Ishikawa (cell line): ENCODE measurements around the gene NCEH1.
A peak's percentile ranks its signal among the peaks of the same experiment; 100 is the strongest.

ENCODE experiments used
- CEBPB ChIP-seq: IDR thresholded peaks from 2 replicates; pipeline ENCODE4 v1.6.1; 2012
- CREB1 ChIP-seq: IDR thresholded peaks from 2 replicates; pipeline ENCODE4 v1.6.1; 2012; ENCODE audit warnings: low read depth
- EP300 ChIP-seq: IDR thresholded peaks from 2 replicates; pipeline ENCODE4 v1.6.1; 2012; ENCODE audit warnings: borderline replicate concordance
- FOXM1 ChIP-seq: IDR thresholded peaks from 2 replicates; pipeline ENCODE4 v1.6.1; 2012; ENCODE audit warnings: low read depth, borderline replicate concordance
- NFIC ChIP-seq: IDR thresholded peaks from 2 replicates; pipeline ENCODE4 v1.6.1; 2012
- RAD21 ChIP-seq: IDR thresholded peaks from 2 replicates; pipeline ENCODE4 v1.6.1; 2012; ENCODE audit warnings: low read depth
- TAF1 ChIP-seq: IDR thresholded peaks from 2 replicates; pipeline ENCODE4 v1.6.1; 2012; ENCODE audit warnings: low read depth, mild to moderate bottlenecking
- TCF12 ChIP-seq: IDR thresholded peaks from 2 replicates; pipeline ENCODE4 v1.6.1; 2012; ENCODE audit warnings: low read depth
- YY1 ChIP-seq: IDR thresholded peaks from 2 replicates; pipeline ENCODE4 v1.6.1; 2012; ENCODE audit warnings: low read depth
- ZBTB7A ChIP-seq: IDR thresholded peaks from 2 replicates; pipeline ENCODE4 v1.6.1; 2012; ENCODE audit warnings: low read depth
- TF ChIP-seq, protein P1 (sequence below): IDR thresholded peaks from 2 replicates; pipeline ENCODE4 v1.6.1; 2012
- TF ChIP-seq, protein P2 (sequence below): IDR thresholded peaks from 2 replicates; pipeline ENCODE4 v1.6.1; 2012; ENCODE audit warnings: low read depth, mild to moderate bottlenecking
- TF ChIP-seq, protein P3 (sequence below): IDR thresholded peaks from 2 replicates; pipeline ENCODE4 v1.6.1; 2012

DNA sequence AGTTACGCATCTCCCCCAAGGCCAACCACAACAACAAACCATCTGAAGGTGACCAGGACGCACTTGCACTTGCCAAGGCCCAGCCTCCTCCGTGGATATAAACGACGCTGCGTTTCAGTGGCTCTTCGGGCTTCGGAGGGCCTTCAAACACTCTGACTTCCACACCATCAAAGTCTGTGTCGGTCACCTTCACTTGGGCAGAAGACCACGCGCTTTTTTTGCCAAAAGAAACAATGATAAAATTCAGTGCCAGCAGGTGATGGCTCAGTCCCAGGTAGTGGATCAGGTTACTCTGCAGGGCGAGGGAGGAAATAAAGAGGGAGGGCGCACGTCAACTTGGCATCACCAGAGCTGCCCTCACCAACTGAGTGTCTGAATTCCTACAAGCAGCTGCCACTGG is 63.0 kb downstream of the NCEH1 start:
- TF ChIP-seq CEBPB: no peak
- no peak for TF ChIP-seq TAF1
- peak; percentile 95 for TF ChIP-seq TCF12
- TF ChIP-seq CREB1: no peak
- TF ChIP-seq YY1: no peak
- TF ChIP-seq EP300: peak; percentile 97
- TF ChIP-seq, protein P1, sequence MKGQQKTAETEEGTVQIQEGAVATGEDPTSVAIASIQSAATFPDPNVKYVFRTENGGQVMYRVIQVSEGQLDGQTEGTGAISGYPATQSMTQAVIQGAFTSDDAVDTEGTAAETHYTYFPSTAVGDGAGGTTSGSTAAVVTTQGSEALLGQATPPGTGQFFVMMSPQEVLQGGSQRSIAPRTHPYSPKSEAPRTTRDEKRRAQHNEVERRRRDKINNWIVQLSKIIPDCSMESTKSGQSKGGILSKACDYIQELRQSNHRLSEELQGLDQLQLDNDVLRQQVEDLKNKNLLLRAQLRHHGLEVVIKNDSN: no peak
- TF ChIP-seq, protein P2, sequence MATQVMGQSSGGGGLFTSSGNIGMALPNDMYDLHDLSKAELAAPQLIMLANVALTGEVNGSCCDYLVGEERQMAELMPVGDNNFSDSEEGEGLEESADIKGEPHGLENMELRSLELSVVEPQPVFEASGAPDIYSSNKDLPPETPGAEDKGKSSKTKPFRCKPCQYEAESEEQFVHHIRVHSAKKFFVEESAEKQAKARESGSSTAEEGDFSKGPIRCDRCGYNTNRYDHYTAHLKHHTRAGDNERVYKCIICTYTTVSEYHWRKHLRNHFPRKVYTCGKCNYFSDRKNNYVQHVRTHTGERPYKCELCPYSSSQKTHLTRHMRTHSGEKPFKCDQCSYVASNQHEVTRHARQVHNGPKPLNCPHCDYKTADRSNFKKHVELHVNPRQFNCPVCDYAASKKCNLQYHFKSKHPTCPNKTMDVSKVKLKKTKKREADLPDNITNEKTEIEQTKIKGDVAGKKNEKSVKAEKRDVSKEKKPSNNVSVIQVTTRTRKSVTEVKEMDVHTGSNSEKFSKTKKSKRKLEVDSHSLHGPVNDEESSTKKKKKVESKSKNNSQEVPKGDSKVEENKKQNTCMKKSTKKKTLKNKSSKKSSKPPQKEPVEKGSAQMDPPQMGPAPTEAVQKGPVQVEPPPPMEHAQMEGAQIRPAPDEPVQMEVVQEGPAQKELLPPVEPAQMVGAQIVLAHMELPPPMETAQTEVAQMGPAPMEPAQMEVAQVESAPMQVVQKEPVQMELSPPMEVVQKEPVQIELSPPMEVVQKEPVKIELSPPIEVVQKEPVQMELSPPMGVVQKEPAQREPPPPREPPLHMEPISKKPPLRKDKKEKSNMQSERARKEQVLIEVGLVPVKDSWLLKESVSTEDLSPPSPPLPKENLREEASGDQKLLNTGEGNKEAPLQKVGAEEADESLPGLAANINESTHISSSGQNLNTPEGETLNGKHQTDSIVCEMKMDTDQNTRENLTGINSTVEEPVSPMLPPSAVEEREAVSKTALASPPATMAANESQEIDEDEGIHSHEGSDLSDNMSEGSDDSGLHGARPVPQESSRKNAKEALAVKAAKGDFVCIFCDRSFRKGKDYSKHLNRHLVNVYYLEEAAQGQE: no peak
- TF ChIP-seq FOXM1: peak; percentile 83
- TF ChIP-seq, protein P3, sequence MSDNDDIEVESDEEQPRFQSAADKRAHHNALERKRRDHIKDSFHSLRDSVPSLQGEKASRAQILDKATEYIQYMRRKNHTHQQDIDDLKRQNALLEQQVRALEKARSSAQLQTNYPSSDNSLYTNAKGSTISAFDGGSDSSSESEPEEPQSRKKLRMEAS: peak; percentile 96
- TF ChIP-seq NFIC: peak; percentile 99
- no peak for TF ChIP-seq ZBTB7A
- peak; percentile 32; the same call in 1 of the 2 replicates for TF ChIP-seq RAD21
